Endothelial cell (in vitro differentiated cells): ENCODE results near the gene NUP98. TPM values are rescaled to one million over a fixed set of nuclear protein-coding genes. Genes with fewer than 3 reads are reported as not detected.
"Not testable (repeated sequence)": the region's sequence is repeated elsewhere in the genome, so short reads cannot be mapped to it uniquely, and the experiment has no call there.

Experiments
- DNase-seq: peaks from one replicate; pipeline ENCODE4 v3.0.0; 2021; ENCODE audit warnings: low spot score
- H3K27ac Mint-ChIP-seq: one replicate; pipeline ENCODE4 v1.8.0; 2021; ENCODE audit warnings: mixed read lengths, inconsistent platforms; ENCODE audit not compliant: unreplicated experiment
- H3K27me3 Mint-ChIP-seq: one replicate; pipeline ENCODE4 v1.8.0; 2021; ENCODE audit warnings: mild to moderate bottlenecking, moderate library complexity, mixed read lengths, inconsistent platforms; ENCODE audit not compliant: unreplicated experiment
- H3K36me3 Mint-ChIP-seq: one replicate; pipeline ENCODE4 v1.8.0; 2021; ENCODE audit warnings: mild to moderate bottlenecking, low read depth, mixed read lengths, inconsistent platforms; ENCODE audit not compliant: unreplicated experiment
- H3K4me1 Mint-ChIP-seq: one replicate; pipeline ENCODE4 v1.8.0; 2021; ENCODE audit warnings: mild to moderate bottlenecking, mixed read lengths, inconsistent platforms; ENCODE audit not compliant: unreplicated experiment
- H3K4me3 Mint-ChIP-seq: one replicate; pipeline ENCODE4 v1.8.0; 2021; ENCODE audit warnings: mild to moderate bottlenecking, mixed read lengths, inconsistent platforms; ENCODE audit not compliant: unreplicated experiment
- H3K9me3 Mint-ChIP-seq: one replicate; pipeline ENCODE4 v1.8.0; 2021; ENCODE audit warnings: mixed read lengths, inconsistent platforms; ENCODE audit not compliant: unreplicated experiment
- total RNA-seq: library from RNA; stranded (reverse); fragmentation: NEBNext Ultra II Directional; extraction: Animal tissue kit (Norgen Biotek cat#: 25700); gene quantifications from one replicate; pipeline ENCODE4 v1.2.1, GENCODE V29; 2021; ENCODE audit not compliant: unreplicated experiment
- TF ChIP-seq, protein P1 (sequence below): fragments of 200-600 bp; sonication (generic); IDR thresholded peaks from one replicate; pipeline ENCODE4 v1.5.0; 2021; ENCODE audit warnings: antibody characterized with exemption; ENCODE audit not compliant: unreplicated experiment

Gene NUP98
- total RNA-seq, 1 donor from 2014 or later = 59.9 TPM

DNA sequence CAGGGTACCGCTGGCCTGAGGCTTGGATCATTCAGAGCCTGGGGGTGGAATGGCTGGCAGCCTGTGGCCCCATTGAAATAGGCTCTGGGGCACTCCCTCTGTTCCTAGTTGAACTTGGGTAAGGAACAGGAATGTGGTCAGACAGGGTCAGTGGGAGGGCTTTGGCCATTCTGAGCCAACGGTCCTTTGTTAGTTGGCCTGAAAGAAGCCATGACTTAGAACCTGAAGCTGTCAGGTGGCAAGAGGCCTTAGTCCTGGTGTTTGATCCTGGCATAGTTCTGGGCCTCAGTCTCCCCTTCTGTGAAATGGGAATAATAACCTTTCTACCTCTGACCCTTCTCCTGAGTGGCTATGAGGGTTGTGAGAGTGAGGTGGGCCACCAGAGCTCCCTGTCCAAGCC is 19.3 kb upstream of the NUP98 start:
- H3K4me3 Mint-ChIP-seq = no peak overlapping the region
- DNase-seq = no peak
- no peaks in the 10 kb centered on the region for H3K9me3 Mint-ChIP-seq
- peaks cover 6% of the 10 kb centered on the region for H3K4me1 Mint-ChIP-seq
- H3K27me3 Mint-ChIP-seq = peaks cover 5% of the 10 kb centered on the region
- TF ChIP-seq, protein P1, sequence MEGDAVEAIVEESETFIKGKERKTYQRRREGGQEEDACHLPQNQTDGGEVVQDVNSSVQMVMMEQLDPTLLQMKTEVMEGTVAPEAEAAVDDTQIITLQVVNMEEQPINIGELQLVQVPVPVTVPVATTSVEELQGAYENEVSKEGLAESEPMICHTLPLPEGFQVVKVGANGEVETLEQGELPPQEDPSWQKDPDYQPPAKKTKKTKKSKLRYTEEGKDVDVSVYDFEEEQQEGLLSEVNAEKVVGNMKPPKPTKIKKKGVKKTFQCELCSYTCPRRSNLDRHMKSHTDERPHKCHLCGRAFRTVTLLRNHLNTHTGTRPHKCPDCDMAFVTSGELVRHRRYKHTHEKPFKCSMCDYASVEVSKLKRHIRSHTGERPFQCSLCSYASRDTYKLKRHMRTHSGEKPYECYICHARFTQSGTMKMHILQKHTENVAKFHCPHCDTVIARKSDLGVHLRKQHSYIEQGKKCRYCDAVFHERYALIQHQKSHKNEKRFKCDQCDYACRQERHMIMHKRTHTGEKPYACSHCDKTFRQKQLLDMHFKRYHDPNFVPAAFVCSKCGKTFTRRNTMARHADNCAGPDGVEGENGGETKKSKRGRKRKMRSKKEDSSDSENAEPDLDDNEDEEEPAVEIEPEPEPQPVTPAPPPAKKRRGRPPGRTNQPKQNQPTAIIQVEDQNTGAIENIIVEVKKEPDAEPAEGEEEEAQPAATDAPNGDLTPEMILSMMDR = no peak
- H3K27ac Mint-ChIP-seq = no peak overlapping the region
- H3K36me3 Mint-ChIP-seq = peaks cover 4% of the 10 kb centered on the region

DNA sequence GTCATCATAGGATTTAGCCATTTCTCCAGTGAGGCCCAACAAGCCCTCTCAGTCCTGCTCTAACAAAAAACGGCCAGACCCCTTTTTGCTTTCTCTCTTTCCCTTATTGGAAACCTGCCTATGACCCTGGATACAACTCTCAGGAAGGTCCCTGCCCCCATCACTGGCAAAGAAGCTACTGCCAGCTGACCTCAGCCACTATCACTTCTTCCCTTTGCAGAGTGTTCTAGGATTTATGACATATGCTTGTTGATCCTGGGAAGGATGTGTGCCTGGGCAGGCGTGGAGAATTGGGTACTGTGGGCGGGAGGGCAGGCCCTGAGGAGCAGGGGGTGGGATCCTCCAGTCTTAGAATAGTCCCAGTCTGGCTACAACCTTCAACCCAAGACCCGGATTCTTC is 18.5 kb upstream of the NUP98 start:
- Mint-ChIP-seq H3K4me3 (no peak overlapping the region), H3K36me3 (peaks cover 5% of the 10 kb centered on the region), H3K27ac (peak overlapping the region; percentile 8), H3K27me3 (peaks cover 3% of the 10 kb centered on the region), H3K4me1 (peaks cover 6% of the 10 kb centered on the region), H3K9me3 (no peaks in the 10 kb centered on the region)
- no peak for DNase-seq
- TF ChIP-seq, protein P1 = no peak

DNA sequence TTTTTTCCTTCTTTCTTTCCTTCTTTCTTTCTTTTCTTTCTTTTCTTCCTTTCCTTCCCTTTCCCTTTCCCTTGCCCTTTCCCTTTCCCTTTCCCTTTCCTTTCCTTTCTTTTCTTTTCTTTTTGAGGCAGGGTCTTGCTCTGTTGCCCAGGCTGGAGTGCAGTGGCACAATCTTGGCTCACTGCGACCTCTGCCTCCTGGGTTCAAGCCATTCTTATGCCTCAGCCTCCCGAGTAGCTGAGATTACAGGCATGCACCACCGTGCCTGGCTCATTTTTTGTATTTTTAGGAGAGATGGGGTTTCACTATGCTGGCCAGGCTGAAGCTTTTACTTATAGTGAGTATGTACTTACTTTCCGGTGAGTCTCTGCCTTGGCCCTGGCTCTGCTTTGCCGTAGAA is 17.5 kb upstream of the NUP98 start:
- H3K4me3 Mint-ChIP-seq, H3K36me3 Mint-ChIP-seq, DNase-seq, H3K27ac Mint-ChIP-seq, H3K27me3 Mint-ChIP-seq, H3K4me1 Mint-ChIP-seq, H3K9me3 Mint-ChIP-seq: not testable (repeated sequence)

DNA sequence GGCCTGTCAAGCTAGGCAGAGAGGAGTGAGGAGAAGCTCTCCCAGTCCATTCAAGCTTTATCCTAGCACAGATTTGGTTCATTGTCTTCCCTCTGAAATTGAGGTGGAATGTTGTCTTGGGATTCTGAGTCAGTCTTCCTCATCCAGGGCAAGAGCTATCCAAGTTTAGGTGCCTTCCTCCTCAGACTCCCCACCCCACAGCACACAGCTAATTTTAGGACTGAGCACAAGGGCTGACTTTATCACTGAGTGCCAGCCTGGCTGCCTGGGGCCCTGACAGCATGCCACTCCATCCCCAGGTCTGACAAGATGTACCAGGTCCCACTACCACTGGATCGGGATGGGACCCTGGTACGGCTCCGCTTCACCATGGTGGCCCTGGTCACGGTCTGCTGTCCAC is 13.6 kb upstream of the NUP98 start:
- no peak overlapping the region for H3K27ac Mint-ChIP-seq
- H3K4me3 Mint-ChIP-seq = no peak overlapping the region
- TF ChIP-seq, protein P1 = no peak
- peaks cover 2% of the 10 kb centered on the region for H3K27me3 Mint-ChIP-seq
- peaks cover 12% of the 10 kb centered on the region for H3K4me1 Mint-ChIP-seq
- H3K9me3 Mint-ChIP-seq = no peaks in the 10 kb centered on the region
- DNase-seq = no peak
- peaks cover 5% of the 10 kb centered on the region for H3K36me3 Mint-ChIP-seq

DNA sequence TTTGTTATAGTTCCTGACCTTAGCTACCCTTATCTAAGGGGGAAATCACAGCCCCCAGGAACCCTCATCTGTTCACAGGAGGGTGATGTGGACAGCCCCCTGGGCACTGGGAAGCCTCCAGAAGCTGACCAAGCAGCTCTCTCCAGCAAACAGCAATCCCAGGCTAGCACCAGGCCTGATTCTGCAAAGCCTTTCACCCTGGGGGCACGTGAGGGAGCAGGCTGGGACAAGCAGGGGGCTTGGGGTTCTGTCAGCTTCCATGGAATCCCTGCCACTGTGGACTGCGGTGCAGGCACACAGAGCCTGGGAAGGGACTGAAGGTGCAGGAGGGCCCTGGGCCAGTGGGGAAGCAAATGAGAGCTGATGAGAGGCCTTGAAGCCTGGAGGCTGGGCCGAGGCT is 13.1 kb upstream of the NUP98 start:
- H3K9me3 Mint-ChIP-seq = no peaks in the 10 kb centered on the region
- H3K27ac Mint-ChIP-seq = no peak overlapping the region
- peaks cover 2% of the 10 kb centered on the region for H3K27me3 Mint-ChIP-seq
- DNase-seq = no peak
- peaks cover 12% of the 10 kb centered on the region for H3K4me1 Mint-ChIP-seq
- H3K36me3 Mint-ChIP-seq = peaks cover 5% of the 10 kb centered on the region
- no peak overlapping the region for H3K4me3 Mint-ChIP-seq
- TF ChIP-seq, protein P1 = no peak

DNA sequence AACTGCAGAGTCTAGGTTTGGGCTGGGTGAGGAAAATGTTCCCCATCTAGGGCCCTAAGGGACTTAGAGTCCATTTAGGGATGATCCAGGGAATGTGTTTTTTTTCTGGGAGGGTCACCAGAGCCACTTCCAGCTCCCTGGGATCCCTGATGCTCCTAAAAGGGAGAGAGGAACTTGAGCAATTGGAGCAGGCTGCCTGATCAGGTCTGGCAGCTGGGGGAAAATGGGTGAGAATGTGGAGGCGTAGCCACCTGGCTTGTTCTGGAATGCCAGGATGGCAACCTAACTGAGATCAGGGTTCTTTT is 12.2 kb upstream of the NUP98 start:
- no peaks in the 10 kb centered on the region for H3K9me3 Mint-ChIP-seq
- no peak overlapping the region for H3K4me3 Mint-ChIP-seq
- H3K27me3 Mint-ChIP-seq = peaks cover 2% of the 10 kb centered on the region
- peaks cover 12% of the 10 kb centered on the region for H3K4me1 Mint-ChIP-seq
- no peak overlapping the region for H3K27ac Mint-ChIP-seq
- peaks cover 5% of the 10 kb centered on the region for H3K36me3 Mint-ChIP-seq
- TF ChIP-seq, protein P1 = no peak
- DNase-seq = no peak
